ENCODE data around the gene DAPL1. TPM values are rescaled to one million over a fixed set of nuclear protein-coding genes. Genes with fewer than 3 reads are reported as not detected.

The DAPL1 gene
- total RNA-seq = not detected in 2 replicates

DNA sequence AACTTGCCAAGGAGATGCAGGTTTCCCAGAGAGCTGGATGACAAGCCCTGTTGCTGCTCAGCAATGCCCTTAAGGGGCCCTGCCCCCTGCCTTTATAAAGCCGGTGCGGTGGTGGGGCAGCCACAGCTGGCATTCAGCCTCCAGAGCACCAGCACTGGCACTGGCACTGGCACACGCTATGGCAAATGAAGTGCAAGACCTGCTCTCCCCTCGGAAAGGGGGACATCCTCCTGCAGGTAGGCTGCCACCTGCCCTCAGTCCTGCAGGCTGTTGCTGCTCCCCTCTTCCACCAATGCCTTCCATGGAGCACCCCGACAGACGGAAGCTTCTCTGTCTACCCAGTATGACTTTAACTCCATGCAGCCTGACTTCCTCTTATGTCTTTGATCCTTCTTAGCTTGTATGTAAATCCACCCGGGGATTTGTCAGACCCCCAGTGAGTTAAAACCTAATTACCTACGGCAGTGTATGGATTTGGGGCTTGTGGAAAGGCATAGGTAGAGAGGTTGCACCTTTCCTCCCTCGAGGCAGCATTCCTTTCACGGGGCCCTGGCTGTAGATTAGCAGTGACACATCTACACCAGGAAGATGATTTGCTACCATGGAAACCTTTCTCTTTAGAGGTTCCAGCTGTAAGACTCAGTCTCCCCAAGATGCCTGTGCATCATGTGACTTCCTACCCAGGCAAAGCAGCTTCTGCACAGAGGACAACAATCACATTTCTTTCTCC lies at the start of gene DAPL1:
Gene DAPL1, plus strand, starts transcription at position 123 of the 730 bp plus-strand sequence. Its CDS starts 56 bp downstream, at position 179.
- intact Hi-C loops (cut with micrococcal nuclease) = no loop called here

DNA sequence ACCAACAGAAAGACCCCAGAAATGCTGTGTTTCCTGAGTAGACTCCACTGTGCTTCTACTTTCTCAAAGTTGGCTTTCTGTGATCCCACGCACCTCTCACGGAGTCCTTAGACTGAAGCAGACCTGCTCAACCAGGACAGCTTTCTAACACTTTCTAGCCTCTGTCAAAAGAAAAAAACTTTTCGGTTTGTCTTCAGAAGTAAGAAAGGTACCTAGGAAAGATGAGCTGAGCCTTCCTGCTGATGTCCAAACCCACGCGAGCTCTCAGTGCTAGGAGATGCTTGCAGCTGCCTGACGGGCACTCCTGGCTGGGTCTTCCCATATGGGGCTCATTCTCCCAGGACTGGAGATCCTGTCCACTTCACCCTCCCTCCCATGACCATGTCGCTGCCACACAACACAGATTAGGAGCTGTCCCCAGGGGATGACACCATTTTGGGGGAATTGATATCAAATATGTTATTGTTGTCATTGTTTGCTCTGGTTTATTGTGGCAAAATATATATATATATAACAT lies 49.2 kb upstream of the DAPL1 start:
- intact Hi-C loops (cut with micrococcal nuclease) = loop anchor here (1.0 kb wide), 1 partner anchor 722 kb away; no protein-coding TSS in a partner anchor

- intact Hi-C loops (cut with micrococcal nuclease) = no loop called here
Measured at GRCh38 chr2:158746488-158746887, 48.6 kb upstream of the DAPL1 start.

DNA sequence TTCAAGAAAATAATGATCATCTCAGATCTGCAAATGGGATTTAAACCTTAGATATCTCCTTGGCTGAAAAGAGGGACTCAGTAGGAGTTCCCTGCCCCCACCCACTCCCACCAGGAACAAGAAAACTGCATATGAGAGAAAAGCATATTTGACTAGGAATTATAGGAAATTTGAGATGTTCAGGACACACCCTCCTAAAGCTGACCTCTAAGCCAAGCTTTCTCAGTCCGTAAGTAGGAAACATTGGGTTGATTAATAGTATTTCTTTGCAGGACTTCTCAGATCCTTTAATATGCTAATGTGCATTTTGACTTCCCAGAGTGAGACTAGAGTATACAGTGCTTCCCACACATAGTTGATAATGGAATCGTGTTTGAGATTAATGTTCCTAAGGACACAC lies 47.8 kb upstream of the DAPL1 start:
- intact Hi-C loops (cut with micrococcal nuclease) = no loop called here

DNA sequence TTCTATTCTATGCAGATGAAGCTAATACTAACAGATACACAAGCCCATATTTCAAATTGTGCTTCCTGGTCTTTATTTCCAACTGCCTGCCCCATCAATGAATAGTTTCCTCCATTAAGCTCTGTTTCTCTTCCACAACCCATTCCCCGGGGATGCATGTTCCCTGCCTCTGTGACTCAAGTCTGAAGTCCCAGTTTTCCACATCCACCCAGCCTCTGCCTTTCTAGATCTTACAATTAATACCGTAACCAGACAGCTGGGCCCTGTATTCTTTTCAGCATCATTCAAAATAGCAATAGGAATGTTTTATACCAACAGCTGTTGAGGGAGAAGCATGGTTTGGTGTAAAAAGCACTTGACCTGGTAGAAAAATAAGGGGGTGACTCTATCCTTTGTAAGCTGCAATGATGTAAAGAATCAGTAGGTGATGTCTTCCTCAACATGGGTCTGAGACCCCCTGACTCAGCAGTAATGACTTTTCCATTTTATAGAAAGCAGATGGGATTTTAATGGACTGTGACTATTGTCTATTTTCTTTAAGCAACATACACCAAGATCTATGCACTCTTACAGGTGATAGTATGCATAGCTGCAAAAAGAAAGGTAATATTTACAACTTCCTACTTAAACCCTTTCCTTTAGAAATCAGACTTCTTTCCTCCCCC lies 46.1 kb upstream of the DAPL1 start:
- intact Hi-C loops (cut with micrococcal nuclease) = no loop called here

DNA sequence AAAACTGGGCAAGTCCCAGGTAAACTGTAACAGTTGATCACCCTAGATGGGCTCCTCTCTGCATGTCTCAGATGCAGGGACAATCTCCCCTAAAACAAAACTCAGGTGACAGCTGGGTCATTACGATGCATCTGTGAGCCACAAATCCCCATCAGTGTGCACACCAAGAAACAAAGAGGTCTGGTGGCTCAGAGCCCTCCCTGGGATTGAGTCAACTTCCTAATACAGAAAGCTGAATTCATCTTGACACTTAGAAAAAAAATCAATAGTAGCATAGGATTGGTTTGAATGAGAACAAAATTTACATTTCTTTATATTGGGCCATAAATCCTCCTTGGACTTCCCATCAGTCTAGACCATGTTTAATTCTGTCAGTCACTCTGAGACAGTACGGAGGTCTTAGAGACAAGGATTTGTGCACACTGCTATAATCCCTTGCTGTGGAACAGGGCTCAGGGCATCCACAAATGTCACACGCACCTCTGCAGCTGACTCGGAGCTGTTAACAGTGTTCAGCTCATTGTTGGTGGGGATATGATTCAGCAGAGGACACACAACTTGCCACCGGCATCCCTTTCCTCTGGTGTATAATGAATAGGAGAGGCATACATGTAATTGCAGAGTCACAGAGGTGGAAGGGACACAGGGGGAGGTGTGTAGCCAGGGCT lies 44.5 kb upstream of the DAPL1 start:
- intact Hi-C loops (cut with micrococcal nuclease) = loop anchor here (5.0 kb wide), 1 partner anchor 293 kb away; the partner anchor contains the start of genes CCDC148 and PKP4

DNA sequence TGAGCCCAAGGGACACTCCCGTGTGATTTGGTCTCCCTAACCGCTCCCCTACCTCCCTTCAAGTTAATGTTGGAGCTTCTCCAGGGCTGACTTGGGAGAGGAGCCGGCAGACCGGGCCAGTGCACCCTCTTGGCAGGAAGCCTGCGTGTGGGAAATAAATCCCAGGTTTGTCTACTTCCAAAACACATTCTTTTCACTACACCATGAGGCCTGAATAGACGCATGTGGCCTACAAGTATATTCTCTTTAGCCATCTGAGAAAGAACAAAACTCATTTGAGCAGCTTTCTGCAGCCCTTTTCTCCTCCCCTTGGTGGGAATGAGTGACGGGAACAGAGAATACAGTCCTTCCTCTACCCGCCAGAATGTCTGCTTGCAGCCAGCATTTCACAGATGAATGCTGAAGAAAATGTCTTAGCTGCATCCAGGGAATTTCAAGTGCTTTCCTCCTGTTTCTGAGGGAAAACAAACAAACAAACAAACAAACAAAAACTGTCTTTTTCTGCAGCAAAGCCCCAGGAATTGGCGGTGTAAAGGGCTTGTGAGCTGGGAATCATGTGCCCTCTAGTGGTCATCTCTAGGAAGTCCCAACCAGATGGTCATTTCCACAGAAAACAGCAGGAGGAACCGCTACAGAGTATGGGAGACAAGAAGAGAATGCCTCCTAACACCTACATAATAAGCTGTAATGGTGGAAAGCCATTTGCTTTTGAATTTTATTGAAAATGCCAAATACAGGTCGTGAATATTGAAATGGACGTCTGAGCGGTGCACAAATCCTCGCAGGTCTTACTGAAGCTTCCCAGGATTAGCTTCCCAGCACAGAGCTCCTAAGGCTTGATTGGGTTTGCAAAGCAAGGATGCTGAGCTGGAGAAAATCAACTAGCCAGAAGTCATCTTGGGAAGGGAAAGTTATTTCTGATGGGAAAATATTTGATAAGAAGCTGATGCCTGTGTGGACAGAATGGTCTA lies 41.2 kb upstream of the DAPL1 start:
- intact Hi-C loops (cut with micrococcal nuclease) = loop anchor here (1.0 to 5.0 kb wide), 7 partner anchors 297 to 1451 kb away; partner anchors contain the start of genes CCDC148 and PKP4

- intact Hi-C loops (cut with micrococcal nuclease) = loop anchor here (2.0 kb wide), 2 partner anchors 979 to 1453 kb away; no protein-coding TSS in a partner anchor
Measured at GRCh38 chr2:158755310-158756087, 39.6 kb upstream of the DAPL1 start.

DNA sequence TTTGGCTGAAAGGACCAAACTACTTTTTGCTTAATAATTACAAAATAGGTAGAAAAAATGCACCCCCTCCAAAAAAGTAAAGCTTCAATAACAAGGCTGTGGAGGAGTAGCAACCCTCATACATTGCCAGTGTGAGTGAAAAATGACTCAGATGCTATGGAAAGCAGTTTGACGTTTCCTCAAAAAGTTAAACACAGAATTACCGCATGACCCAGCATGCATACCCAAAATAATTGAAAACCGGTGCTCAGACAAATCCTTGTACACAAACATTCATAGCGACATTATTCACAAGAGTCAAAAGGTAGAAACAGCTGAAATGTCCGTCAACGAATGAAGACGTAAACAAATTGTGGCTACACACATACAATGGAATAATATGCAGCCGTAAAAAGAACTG lies 38.8 kb upstream of the DAPL1 start:
- intact Hi-C loops (cut with micrococcal nuclease) = no loop called here

DNA sequence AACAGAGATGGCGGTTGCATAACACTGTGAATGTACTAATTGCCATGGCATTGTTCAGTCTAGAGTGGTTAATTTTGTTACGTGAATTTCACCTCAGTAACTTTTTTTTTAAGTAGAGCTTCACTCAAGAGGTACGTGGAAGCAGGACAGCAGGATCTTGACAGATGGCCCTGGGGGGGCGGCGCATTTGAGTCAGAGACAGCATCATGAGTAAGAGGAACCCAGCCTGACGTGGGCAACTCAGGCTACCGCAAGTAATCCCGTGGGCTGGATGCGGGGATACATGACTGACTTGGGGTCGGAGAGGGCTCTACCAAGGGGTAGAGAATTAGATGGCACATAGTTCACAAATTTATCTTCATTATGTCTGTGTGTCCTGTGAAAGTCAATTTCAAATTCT lies 38.1 kb upstream of the DAPL1 start:
- intact Hi-C loops (cut with micrococcal nuclease) = no loop called here

DNA sequence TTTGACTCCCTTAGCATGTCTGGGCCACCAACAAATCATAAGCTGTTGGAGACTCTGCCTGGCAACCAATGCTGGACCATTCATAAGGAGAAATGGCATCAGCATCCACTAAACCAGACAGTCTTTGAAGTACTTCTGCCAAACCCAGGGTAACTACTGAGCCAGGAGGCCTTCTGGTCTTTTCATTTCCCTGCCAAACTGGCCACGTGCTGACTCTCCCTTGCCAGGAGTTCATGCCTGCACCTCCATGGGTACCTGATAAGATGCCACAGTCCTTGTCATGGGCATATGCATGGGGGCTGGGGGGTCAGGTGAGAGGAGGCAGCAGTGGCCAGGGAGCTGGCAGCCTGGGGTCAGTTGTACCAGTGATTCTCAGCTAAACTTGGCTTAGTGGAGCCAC lies 34.2 kb upstream of the DAPL1 start:
- intact Hi-C loops (cut with micrococcal nuclease) = no loop called here

DNA sequence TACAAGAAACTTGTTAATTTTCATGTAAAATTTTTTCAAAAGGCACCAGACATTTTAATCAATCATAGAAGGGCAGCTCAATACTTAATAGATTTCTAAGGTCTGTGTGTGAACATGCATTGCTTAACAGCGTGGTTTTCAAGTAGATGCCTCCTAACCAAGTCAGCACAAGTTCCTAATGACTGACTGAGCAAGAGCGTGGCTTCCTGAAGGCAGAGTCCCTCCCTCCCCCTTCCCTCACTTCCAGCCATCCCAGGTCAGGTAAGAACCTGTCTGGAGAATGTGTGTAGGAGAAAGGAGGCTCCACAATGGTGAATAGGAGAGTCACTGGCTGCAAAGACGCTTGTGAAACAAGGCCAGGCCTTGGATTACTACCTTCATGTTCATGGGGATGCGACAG lies 33.5 kb upstream of the DAPL1 start:
- intact Hi-C loops (cut with micrococcal nuclease) = no loop called here

- intact Hi-C loops (cut with micrococcal nuclease) = no loop called here
Measured at GRCh38 chr2:158762336-158762735, 32.8 kb upstream of the DAPL1 start.

GRCh38 chr2:158766524-158766923 lies 28.6 kb upstream of the DAPL1 start:
- intact Hi-C loops (cut with micrococcal nuclease) = no loop called here

- intact Hi-C loops (cut with micrococcal nuclease) = no loop called here
Measured at GRCh38 chr2:158772306-158773078, 22.6 kb upstream of the DAPL1 start.

GRCh38 chr2:158773121-158773520 lies 22.0 kb upstream of the DAPL1 start:
- intact Hi-C loops (cut with micrococcal nuclease) = no loop called here

GRCh38 chr2:158774681-158775080 lies 20.4 kb upstream of the DAPL1 start:
- intact Hi-C loops (cut with micrococcal nuclease) = no loop called here

DNA sequence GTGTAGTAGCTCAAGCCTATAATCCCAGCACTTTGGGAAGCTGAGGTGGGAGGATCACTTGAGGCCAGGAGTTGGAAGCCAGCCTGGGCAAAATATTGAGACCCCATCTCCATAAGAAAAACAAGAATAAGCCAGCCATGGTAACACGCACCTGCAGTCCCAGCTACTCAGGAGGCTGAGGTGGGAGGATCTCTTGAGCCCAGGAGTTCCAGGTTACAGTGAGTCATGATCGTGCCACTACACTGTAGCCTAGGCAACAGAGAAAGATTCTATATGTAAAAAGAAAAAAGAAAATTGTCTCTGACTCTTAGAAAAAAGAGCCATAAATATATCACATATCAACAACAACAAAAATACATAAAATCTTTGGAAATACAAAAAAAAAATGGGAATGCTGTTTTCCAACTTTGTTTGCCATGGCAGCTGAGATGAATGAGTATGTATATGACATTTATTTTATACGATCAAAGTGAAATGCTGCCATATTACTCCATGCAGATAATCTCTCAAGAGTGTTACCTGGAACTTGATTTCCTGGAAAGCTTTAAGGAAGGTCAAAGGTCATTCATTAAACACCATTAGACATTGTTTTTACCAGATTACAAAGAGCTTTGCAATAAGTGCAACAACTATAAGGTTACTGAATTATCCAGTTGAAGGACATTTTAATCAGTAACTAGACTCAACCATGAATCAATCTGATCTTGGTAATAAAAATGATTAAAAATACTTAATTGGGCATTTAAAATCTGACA lies 19.7 kb upstream of the DAPL1 start:
- intact Hi-C loops (cut with micrococcal nuclease) = no loop called here

All from T-helper 1 cell treated with Interleukin-12 subunit alpha and Interleukin-12 subunit beta and Interleukin-4 antibody, amounts not matched to agents 30 ng/mL and 1 ng/mL, for 36 hours (primary cell).